GM23338 (cell line): Measurements from ENCODE around the gene INSL3. TPM values are rescaled to one million over a fixed set of nuclear protein-coding genes. Genes with fewer than 3 reads are reported as not detected.

Source experiments
- ATAC-seq: fragments of 200-7000 bp; cut with Tn5 transposase; 3 replicates; pipeline ENCODE4 v1.9.1; 2020
- DNase-seq: peaks from one replicate; pipeline ENCODE4 v3.0.0-alpha.2; 2015; ENCODE audit warnings: low spot score
- H2AFZ ChIP-seq: fragments of 200-600 bp; sonication (generic); 2 replicates; pipeline ENCODE4 v1.8.0; 2016; ENCODE audit warnings: antibody characterized with exemption, mild to moderate bottlenecking, moderate library complexity
- H3F3A ChIP-seq: fragments of 200-600 bp; sonication (generic); replicated peaks from 2 replicates; pipeline ENCODE4 v1.8.0; 2017; ENCODE audit warnings: antibody characterized with exemption, mixed run types, low read depth
- H3K27ac ChIP-seq: fragments of 200-600 bp; sonication (generic); 2 replicates; pipeline ENCODE4 v1.6.1; 2016; ENCODE audit warnings: low read depth
- H3K27me3 ChIP-seq: fragments of 200-600 bp; sonication (generic); 2 replicates; pipeline ENCODE4 v1.8.0; 2016; ENCODE audit warnings: mild to moderate bottlenecking, mixed run types, moderate library complexity; ENCODE audit not compliant: insufficient read depth
- H3K36me3 ChIP-seq: fragments of 200-600 bp; sonication (generic); 2 replicates; pipeline ENCODE4 v1.8.0; 2016; ENCODE audit warnings: mild to moderate bottlenecking; ENCODE audit not compliant: insufficient read depth
- H3K4me1 ChIP-seq: fragments of 200-600 bp; sonication (generic); 2 replicates; pipeline ENCODE4 v1.8.0; 2016; ENCODE audit warnings: mild to moderate bottlenecking, moderate library complexity; ENCODE audit not compliant: insufficient read depth
- H3K4me2 ChIP-seq: fragments of 200-600 bp; sonication (generic); 2 replicates; pipeline ENCODE4 v1.7.1; 2017; ENCODE audit warnings: mixed run types
- H3K4me3 ChIP-seq: fragments of 200-600 bp; sonication (generic); 2 replicates; pipeline ENCODE4 v1.6.1; 2016; ENCODE audit warnings: mixed run types
- H3K79me2 ChIP-seq: fragments of 200-600 bp; sonication (generic); replicated peaks from 2 replicates; pipeline ENCODE4 v1.8.0; 2017; ENCODE audit warnings: mild to moderate bottlenecking; ENCODE audit not compliant: insufficient read depth
- H3K9me2 ChIP-seq: fragments of 200-600 bp; sonication (generic); 2 replicates; pipeline ENCODE4 v1.8.0; 2017; ENCODE audit not compliant: insufficient read depth
- H4K20me1 ChIP-seq: fragments of 200-600 bp; sonication (generic); replicated peaks from 2 replicates; pipeline ENCODE4 v1.8.0; 2017; ENCODE audit warnings: mild to moderate bottlenecking; ENCODE audit not compliant: insufficient read depth
- H3K27ac Mint-ChIP-seq: 2 replicates; pipeline ENCODE4 v1.8.0; 2020; ENCODE audit warnings: inconsistent platforms, mild to moderate bottlenecking, moderate library complexity, mixed read lengths
- H3K27me3 Mint-ChIP-seq: 3 replicates; pipeline ENCODE4 v1.8.0; 2022; ENCODE audit warnings: low read depth, mild to moderate bottlenecking, moderate library complexity, mixed read lengths, inconsistent platforms; ENCODE audit not compliant: insufficient read depth, poor library complexity
- H3K36me3 Mint-ChIP-seq: 3 replicates; pipeline ENCODE4 v1.8.0; 2021; ENCODE audit warnings: low read depth, mild to moderate bottlenecking, inconsistent platforms, moderate library complexity, mixed read lengths
- H3K4me1 Mint-ChIP-seq: 3 replicates; pipeline ENCODE4 v1.8.0; 2020; ENCODE audit warnings: mild to moderate bottlenecking, inconsistent platforms, mixed read lengths
- H3K4me3 Mint-ChIP-seq: 3 replicates; pipeline ENCODE4 v1.8.0; 2021; ENCODE audit warnings: moderate library complexity, mild to moderate bottlenecking, inconsistent platforms, mixed read lengths
- H3K9me3 Mint-ChIP-seq: 3 replicates; pipeline ENCODE4 v1.8.0; 2020; ENCODE audit warnings: moderate library complexity, mild to moderate bottlenecking, inconsistent platforms, mixed read lengths
- CTCF ChIP-seq, 2 experiments: fragments of 200-600 bp in 1 of 2; sonication (generic) in 1 of 2; conservative IDR thresholded peaks; 2 replicates each; pipeline versions ENCODE4 v1.5.1 to v1.6.1; 2016 to 2017; ENCODE audit warnings: antibody characterized with exemption in 2 of 2, low read depth in 2 of 2, mild to moderate bottlenecking in 2 of 2, moderate library complexity in 1 of 2
- ETS1 ChIP-seq: IDR thresholded peaks from 2 replicates; pipeline ENCODE4 v1.6.1; 2016; ENCODE audit warnings: antibody characterized with exemption
- EZH2 ChIP-seq: fragments of 200-600 bp; sonication (generic); IDR thresholded peaks from one replicate; pipeline ENCODE4 v1.8.0; 2017; ENCODE audit warnings: antibody characterized with exemption, mild to moderate bottlenecking, low read depth; ENCODE audit not compliant: unreplicated experiment
- EZH2phosphoT487 ChIP-seq: fragments of 200-600 bp; sonication (generic); IDR thresholded peaks from one replicate; pipeline ENCODE4 v1.8.1; 2018; ENCODE audit warnings: antibody characterized with exemption; ENCODE audit not compliant: unreplicated experiment
- NANOG ChIP-seq: IDR thresholded peaks from 2 replicates; pipeline ENCODE4 v1.6.1; 2016; ENCODE audit warnings: antibody characterized with exemption, borderline replicate concordance
- POLR2AphosphoS5 ChIP-seq: IDR thresholded peaks from 2 replicates; pipeline ENCODE4 v1.6.1; 2016; ENCODE audit warnings: antibody characterized with exemption, low read depth
- REST ChIP-seq: IDR thresholded peaks from one replicate; pipeline ENCODE4 v1.6.1; 2018; ENCODE audit warnings: antibody characterized with exemption; ENCODE audit not compliant: unreplicated experiment
- STAT1 ChIP-seq: IDR thresholded peaks from one replicate; pipeline ENCODE4 v1.6.1; 2016; ENCODE audit warnings: antibody characterized with exemption; ENCODE audit not compliant: unreplicated experiment
- ZNF114 ChIP-seq: fragments of 250-450 bp; sonication (Bioruptor Pico); IDR thresholded peaks from 2 replicates; pipeline ENCODE4 v1.5.0; 2020; ENCODE audit warnings: mild to moderate bottlenecking, moderate library complexity
- ZNF462 ChIP-seq: fragments of 250-450 bp; sonication (Bioruptor Pico); IDR thresholded peaks from 2 replicates; pipeline ENCODE4 v1.5.0; 2020; ENCODE audit warnings: mild to moderate bottlenecking, moderate library complexity
- polyA plus RNA-seq: library from polyadenylated mRNA; unstranded; fragments of >200 nt; fragmentation: Nextera tagmentation; extraction: Ambion mirVana; gene quantifications from 2 replicates; pipeline ENCODE4 v1.2.1, GENCODE V29; 2016
- total RNA-seq: library from RNA; depleted of rRNA; stranded (reverse); fragments of >200 nt; shearing (Covaris generic); gene quantifications from 2 replicates; pipeline ENCODE4 v1.2.3, GENCODE V29; 2014

The INSL3 gene
- total and polyA plus RNA-seq, 2 experiments from 2014 or later: 0.76 TPM; not detected in 1

GRCh38 chr19:17846146-17846545, 24.8 kb upstream of the INSL3 start:
- Histone ChIP-seq H3K27me3 (peaks cover 7% of the 10 kb centered on the region; the same call in 1 of the 2 replicates), H3K4me2 (no peak overlapping the region), H3K27ac (no peak overlapping the region), H3F3A (0 out of 2 replicates have a peak, but pooled peaks cover 5% of the 10 kb centered on the region), H2AFZ (no peak overlapping the region), H3K79me2 (no peaks in the 10 kb centered on the region), H3K9me2 (no peaks in the 10 kb centered on the region), H3K4me3 (no peak overlapping the region), H4K20me1 (no peaks in the 10 kb centered on the region), H3K4me1 (peaks cover 6% of the 10 kb centered on the region; the same call in 1 of the 2 replicates), H3K36me3 (no peaks in the 10 kb centered on the region)
- H3K4me1 Mint-ChIP-seq: peaks cover 4% of the 10 kb centered on the region
- no peaks in the 10 kb centered on the region; the same call in 2 of the 3 replicates for H3K9me3 Mint-ChIP-seq
- peaks cover 28% of the 10 kb centered on the region for H3K27me3 Mint-ChIP-seq
- ATAC-seq: no peak
- no peak overlapping the region for H3K27ac Mint-ChIP-seq
- no peak overlapping the region for H3K4me3 Mint-ChIP-seq
- no peak for DNase-seq
- TF ChIP-seq ZNF114 (CRISPR knock-in tag) (no peak), EZH2 (no peak), EZH2phosphoT487 (no peak), POLR2AphosphoS5 (no peak), ZNF462 (CRISPR knock-in tag) (no peak), NANOG (no peak), REST (no peak), ETS1 (no peak), CTCF (conservative IDR thresholded peaks at IDR 0.05; ENCODE audit: low read depth in 2 of 2) (no peak), STAT1 (no peak)
- H3K36me3 Mint-ChIP-seq: no peaks in the 10 kb centered on the region
